ENCODE data around the gene ITPKB. TPM values are rescaled to one million over a fixed set of nuclear protein-coding genes. Genes with fewer than 3 reads are reported as not detected.
A peak's percentile ranks its signal among the peaks of the same experiment; 100 is the strongest.

ITPKB gene
- total RNA-seq, 6 experiments from 2014 or later = 1.7 to 3.0 (median 2.2) TPM

DNA sequence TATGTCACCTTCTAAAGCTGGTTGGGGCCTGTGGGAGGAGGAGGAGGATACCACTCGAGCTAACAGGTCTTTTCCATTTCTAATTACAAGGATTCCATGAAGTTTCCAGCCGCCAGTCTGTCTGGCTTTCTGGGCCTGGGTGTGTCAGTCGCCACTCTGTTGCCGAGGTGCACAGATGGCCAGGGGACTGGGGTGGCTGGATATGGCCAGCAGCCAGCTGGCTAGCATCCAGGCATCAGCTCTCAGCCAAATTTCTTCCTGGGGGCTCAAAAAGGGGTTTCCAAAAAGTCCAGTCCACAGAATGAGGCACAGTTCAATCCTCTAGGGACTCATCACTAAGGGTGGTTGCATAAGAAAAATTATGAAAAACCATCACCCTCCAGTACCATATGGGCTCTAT, 32.4 kb downstream of the ITPKB start:
- Mint-ChIP-seq H3K4me1 (ENCODE audit: low read depth) (peaks cover 48% of the 10 kb centered on the region), H3K4me3 (no peak overlapping the region), H3K27ac (no peak overlapping the region), H3K36me3 (ENCODE audit: low read depth) (no peaks in the 10 kb centered on the region), H3K9me3 (no peaks in the 10 kb centered on the region), H3K27me3 (ENCODE audit: insufficient read depth) (no peaks in the 10 kb centered on the region)
- DNase-seq = no peak
- TF ChIP-seq, protein P1, sequence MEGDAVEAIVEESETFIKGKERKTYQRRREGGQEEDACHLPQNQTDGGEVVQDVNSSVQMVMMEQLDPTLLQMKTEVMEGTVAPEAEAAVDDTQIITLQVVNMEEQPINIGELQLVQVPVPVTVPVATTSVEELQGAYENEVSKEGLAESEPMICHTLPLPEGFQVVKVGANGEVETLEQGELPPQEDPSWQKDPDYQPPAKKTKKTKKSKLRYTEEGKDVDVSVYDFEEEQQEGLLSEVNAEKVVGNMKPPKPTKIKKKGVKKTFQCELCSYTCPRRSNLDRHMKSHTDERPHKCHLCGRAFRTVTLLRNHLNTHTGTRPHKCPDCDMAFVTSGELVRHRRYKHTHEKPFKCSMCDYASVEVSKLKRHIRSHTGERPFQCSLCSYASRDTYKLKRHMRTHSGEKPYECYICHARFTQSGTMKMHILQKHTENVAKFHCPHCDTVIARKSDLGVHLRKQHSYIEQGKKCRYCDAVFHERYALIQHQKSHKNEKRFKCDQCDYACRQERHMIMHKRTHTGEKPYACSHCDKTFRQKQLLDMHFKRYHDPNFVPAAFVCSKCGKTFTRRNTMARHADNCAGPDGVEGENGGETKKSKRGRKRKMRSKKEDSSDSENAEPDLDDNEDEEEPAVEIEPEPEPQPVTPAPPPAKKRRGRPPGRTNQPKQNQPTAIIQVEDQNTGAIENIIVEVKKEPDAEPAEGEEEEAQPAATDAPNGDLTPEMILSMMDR (IDR thresholded peaks at IDR 0.05) = no peak

DNA sequence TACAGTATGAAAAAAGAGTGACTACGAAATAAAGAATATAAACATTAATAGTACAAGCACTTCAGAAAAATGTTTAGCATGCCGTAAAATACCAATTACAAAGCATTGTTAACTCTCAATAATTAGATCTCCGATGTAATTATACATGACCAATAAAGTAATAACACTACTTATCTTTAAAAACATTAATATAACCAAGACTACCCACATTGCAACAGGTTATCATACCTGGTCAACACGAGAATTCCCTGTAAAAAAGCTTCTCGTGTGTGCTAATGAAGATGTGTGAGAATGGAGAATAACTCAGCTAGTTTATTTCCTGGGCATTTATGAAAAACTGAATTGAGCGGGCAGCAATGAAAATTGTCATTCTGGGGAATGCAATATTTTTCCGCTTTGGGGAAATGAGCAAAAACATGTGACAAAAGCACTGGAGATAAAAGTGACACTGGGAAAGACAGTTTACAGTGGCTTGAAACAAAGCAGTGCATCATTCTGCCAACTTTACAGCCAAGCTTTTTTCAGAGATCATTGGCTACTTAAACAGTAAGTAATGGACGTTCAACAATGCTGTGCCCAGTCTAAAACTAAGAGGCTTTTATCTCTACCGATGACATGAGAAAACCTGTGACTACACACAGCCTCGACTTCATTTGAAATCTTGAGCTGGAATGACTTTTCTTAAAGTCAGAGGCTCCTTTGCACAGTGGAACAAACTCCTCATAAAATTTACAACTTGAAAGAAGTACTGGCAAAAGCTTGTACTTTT, 34.7 kb downstream of the ITPKB start:
- Mint-ChIP-seq H3K9me3 (no peaks in the 10 kb centered on the region), H3K4me3 (peak overlapping the region; percentile 78), H3K4me1 (ENCODE audit: low read depth) (peaks cover 37% of the 10 kb centered on the region), H3K36me3 (ENCODE audit: low read depth) (no peaks in the 10 kb centered on the region), H3K27me3 (ENCODE audit: insufficient read depth) (no peaks in the 10 kb centered on the region), H3K27ac (peak overlapping the region; percentile 75; the same call in 1 of the 2 replicates)
- TF ChIP-seq, protein P1 (IDR thresholded peaks at IDR 0.05) = no peak
- no peak for DNase-seq

DNA sequence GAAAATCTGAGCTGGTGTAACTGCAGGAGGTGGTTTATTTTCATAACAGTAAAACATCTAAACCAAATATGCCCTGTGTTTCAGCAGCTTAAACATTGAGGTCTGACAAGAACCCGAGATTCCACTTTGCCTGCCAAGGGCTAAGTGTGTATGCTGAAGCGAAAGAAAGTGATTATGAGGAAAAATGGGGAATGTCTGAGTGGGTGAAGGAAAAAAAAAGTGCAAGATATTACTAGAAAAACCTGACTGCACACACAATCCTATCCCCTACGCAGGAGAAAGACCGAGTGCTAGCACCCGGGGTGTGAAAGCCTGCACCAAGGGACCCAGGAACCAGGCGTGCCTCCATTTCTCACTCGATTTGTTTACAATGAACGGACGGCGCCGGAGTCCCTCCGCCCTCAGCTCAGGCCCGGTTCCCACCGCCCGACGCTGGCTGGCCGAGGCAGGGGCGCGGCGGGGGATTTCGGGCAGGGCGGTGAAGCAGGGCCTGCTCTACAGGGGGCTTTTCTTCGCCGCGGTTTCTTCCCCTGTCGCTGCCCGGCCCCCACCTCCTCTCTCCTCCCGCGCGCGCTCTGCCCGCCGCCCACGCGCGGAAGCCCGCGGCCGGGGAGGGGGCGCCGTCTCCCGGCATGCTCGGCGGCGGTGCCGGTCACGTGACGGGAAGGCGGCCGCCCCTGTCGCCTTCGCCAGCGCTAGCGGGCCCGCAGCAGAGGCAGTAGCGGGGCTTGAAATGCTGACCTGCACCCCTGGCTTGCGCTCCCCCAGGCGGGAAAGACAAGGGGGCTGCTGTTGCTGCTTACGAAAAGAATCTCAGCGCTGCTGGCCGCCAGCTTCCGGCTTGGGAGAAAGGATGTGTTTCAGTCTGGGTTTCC, 35.9 kb downstream of the ITPKB start:
- H3K4me1 Mint-ChIP-seq (ENCODE audit: low read depth) = peaks cover 25% of the 10 kb centered on the region
- TF ChIP-seq, protein P1 (IDR thresholded peaks at IDR 0.05) = no peak
- peak overlapping the region; percentile 94 for H3K27ac Mint-ChIP-seq
- H3K9me3 Mint-ChIP-seq = no peaks in the 10 kb centered on the region
- H3K27me3 Mint-ChIP-seq (ENCODE audit: insufficient read depth) = no peaks in the 10 kb centered on the region
- peak; percentile 15 for DNase-seq
- H3K4me3 Mint-ChIP-seq = peak overlapping the region; percentile 88
- H3K36me3 Mint-ChIP-seq (ENCODE audit: low read depth) = no peaks in the 10 kb centered on the region

DNA sequence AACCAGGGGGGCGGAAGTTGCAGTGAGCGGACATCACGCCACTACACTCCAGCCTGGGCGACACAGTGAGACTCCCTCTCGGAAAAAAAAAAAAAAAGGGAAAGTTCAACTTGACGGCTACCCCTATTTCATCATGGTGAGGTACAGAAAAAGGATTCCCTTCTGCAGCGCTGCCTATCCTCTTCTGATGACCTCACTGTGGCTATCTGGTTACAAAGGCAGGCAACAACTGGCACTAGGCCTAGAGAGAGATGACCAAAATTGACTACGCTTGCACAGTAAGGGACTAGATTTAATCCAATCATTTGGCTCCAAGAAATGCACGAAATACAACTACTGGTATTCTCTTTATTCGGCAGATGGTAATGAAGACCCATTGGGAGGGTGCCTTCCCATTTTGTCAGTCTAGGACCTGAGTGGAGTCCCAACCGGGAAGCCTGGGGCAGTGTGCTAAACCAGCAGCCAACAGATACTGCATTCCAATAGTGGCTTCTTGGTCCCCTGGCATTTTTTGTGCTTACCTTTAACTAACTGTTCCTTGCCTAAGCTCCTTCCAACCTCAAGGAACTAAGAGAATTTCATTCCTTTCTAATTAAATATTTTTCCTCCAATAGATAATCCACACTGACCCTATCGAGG, 36.6 kb downstream of the ITPKB start:
- Mint-ChIP-seq H3K27ac (peak overlapping the region; percentile 94), H3K27me3 (ENCODE audit: insufficient read depth) (no peaks in the 10 kb centered on the region), H3K4me1 (ENCODE audit: low read depth) (peaks cover 23% of the 10 kb centered on the region), H3K36me3 (ENCODE audit: low read depth) (no peaks in the 10 kb centered on the region), H3K4me3 (peak overlapping the region; percentile 88), H3K9me3 (no peaks in the 10 kb centered on the region)
- no peak for DNase-seq
- TF ChIP-seq, protein P1 (IDR thresholded peaks at IDR 0.05) = no peak

DNA sequence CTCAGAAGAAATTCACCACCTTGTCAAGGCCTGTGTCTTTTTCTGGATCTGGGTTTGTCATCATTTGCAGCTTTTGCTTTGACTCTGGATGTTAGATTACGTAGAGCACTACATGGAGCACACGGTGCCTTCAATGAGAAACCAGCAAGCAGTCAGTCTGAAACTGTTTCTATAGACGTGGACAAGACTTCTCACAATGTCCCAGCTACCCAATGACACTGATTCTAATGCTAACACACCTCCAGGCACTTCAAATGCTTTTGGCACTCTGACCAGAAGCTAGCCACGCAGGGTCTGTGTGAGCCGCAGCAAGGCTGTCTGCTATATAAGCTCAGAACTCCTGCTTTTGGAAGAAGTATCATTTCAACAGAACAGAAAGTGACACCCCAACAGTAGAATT, 38.2 kb downstream of the ITPKB start:
- no peaks in the 10 kb centered on the region for H3K36me3 Mint-ChIP-seq (ENCODE audit: low read depth)
- no peak for DNase-seq
- H3K27me3 Mint-ChIP-seq (ENCODE audit: insufficient read depth) = no peaks in the 10 kb centered on the region; the same call in 1 of the 2 replicates
- peaks cover 33% of the 10 kb centered on the region for H3K4me1 Mint-ChIP-seq (ENCODE audit: low read depth)
- H3K4me3 Mint-ChIP-seq = no peak overlapping the region
- H3K9me3 Mint-ChIP-seq = no peaks in the 10 kb centered on the region
- no peak overlapping the region for H3K27ac Mint-ChIP-seq
- TF ChIP-seq, protein P1 (IDR thresholded peaks at IDR 0.05) = no peak
